Psoas muscle (tissue), 8 donors: ENCODE data around the gene HABP4. TPM values are rescaled to one million over a fixed set of nuclear protein-coding genes. Genes with fewer than 3 reads are reported as not detected.

Experiments used
- ATAC-seq, 4 donors: fragments of 200-7000 bp; cut with Tn5 transposase; one replicate each; pipeline ENCODE4 v1.9.1; 2020; ENCODE audit warnings: moderate library complexity in 3 of 4, mild to moderate bottlenecking in 2 of 4
- DNase-seq, 2 donors: peaks; one replicate each; pipeline ENCODE4 v3.0.0-alpha.2; 2020
- H3K27ac ChIP-seq: fragments of 200-600 bp; one replicate; pipeline ENCODE4 v1.8.0; 2022
- H3K27me3 ChIP-seq, 3 donors: fragments of 200-600 bp in 1 of 3; one replicate each; pipeline versions ENCODE4 v1.6.1 to v1.8.0; 2013 to 2022; ENCODE audit warnings: low read length in 2 of 3, mild to moderate bottlenecking in 2 of 3, moderate library complexity in 1 of 3; ENCODE audit not compliant: insufficient read depth in 3 of 3
- H3K36me3 ChIP-seq, 2 donors: fragments of 200-600 bp in 1 of 2; one replicate each; pipeline versions ENCODE4 v1.6.1 to v1.8.0; 2013 to 2022; ENCODE audit warnings: low read depth in 1 of 2, mild to moderate bottlenecking in 1 of 2, moderate library complexity in 1 of 2; ENCODE audit not compliant: insufficient read depth in 1 of 2
- H3K4me1 ChIP-seq: fragments of 200-600 bp; one replicate; pipeline ENCODE4 v1.8.0; 2022
- H3K4me3 ChIP-seq: fragments of 200-600 bp; one replicate; pipeline ENCODE4 v1.8.0; 2022; ENCODE audit warnings: mild to moderate bottlenecking
- H3K9me3 ChIP-seq: fragments of 200-600 bp; one replicate; pipeline ENCODE4 v1.8.0; 2022
- WGBS, 3 donors: extraction: QIAGEN DNeasy Blood & Tissue Kit; methylation state at CpG; one replicate each; pipeline versions ENCODE4 v1.1.6 to v1.1.7; 2013; 5-methylcytosine and 5-hydroxymethylcytosine counted together
- intact Hi-C, 2 donors: fragments of 100-400 bp; cut with DNase I; formaldehyde crosslinking; loops; one replicate each; pipeline versions ENCODE4 v1.11.0 to v1.14.2; 2022
- polyA plus RNA-seq, 3 donors: library from polyadenylated mRNA; stranded (reverse); fragments of 200-250 nt; gene quantifications; one replicate each; pipeline ENCODE4 v1.2.3, GENCODE V29; 2013
- total RNA-seq, 4 donors: library from RNA; stranded (reverse); fragmentation: NEBNext Ultra II Directional in 2 of 4; extraction: Animal tissue kit (Norgen Biotek cat#: 25700) in 2 of 4; gene quantifications; one replicate each; pipeline versions ENCODE4 v1.2.1 to v1.2.4, GENCODE V29; 2021 to 2023
- TF ChIP-seq, protein P1 (sequence below): fragments of 200-600 bp; IDR thresholded peaks from one replicate; pipeline ENCODE4 v1.8.0; 2022; ENCODE audit warnings: antibody characterized with exemption
- donor health status: healthy with polysubstance abuse.
- donor health status: DM: no; HTN: no; CAD: no; lungs with moderate emphysema.
- donor health status: Bipolar disorder and iron deficiency.
- donor health status: healthy.
- donor health status: DM: yes; HTN: yes; CAD: no.
- donor health status: DM: no; HTN: no; CAD: no.
- donor health status: DM: no; HTN: no; CAD: no.
- donor health status: DM: yes; HTN: yes; CAD: no.

The HABP4 gene
- total and polyA plus RNA-seq, 7 donors = 6.4 to 14.4 (median 9.3) TPM

GRCh38 chr9:96457266-96457665 lies 7.3 kb downstream of the HABP4 start:
- no peaks in the 10 kb centered on the region for H3K4me1 ChIP-seq
- H3K4me3 ChIP-seq = no peak overlapping the region
- intact Hi-C loops = no loop called here
- DNase-seq (no peak), ATAC-seq (no peak)
- WGBS, 3 donors = 93 to 97% (median 95%) methylated on average over 4 of the region's 4 CpGs
- peaks cover 0 to 20% of the 10 kb centered on the region in 2 donors for H3K36me3 ChIP-seq
- no peaks in the 10 kb centered on the region for H3K27me3 ChIP-seq
- no peaks in the 10 kb centered on the region for H3K9me3 ChIP-seq
- no peak overlapping the region for H3K27ac ChIP-seq
- TF ChIP-seq, protein P1, sequence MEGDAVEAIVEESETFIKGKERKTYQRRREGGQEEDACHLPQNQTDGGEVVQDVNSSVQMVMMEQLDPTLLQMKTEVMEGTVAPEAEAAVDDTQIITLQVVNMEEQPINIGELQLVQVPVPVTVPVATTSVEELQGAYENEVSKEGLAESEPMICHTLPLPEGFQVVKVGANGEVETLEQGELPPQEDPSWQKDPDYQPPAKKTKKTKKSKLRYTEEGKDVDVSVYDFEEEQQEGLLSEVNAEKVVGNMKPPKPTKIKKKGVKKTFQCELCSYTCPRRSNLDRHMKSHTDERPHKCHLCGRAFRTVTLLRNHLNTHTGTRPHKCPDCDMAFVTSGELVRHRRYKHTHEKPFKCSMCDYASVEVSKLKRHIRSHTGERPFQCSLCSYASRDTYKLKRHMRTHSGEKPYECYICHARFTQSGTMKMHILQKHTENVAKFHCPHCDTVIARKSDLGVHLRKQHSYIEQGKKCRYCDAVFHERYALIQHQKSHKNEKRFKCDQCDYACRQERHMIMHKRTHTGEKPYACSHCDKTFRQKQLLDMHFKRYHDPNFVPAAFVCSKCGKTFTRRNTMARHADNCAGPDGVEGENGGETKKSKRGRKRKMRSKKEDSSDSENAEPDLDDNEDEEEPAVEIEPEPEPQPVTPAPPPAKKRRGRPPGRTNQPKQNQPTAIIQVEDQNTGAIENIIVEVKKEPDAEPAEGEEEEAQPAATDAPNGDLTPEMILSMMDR = no peak

- TF ChIP-seq, protein P1 = no peak
- 91 to 92% (median 92%) methylated on average over 8 of the region's 8 CpGs for whole genome bisulfite sequencing, 3 donors
- Histone ChIP-seq H3K36me3 (peaks cover 0 to 20% of the 10 kb centered on the region in 2 donors), H3K9me3 (no peaks in the 10 kb centered on the region), H3K4me3 (no peak overlapping the region), H3K27me3 (no peaks in the 10 kb centered on the region), H3K27ac (no peak overlapping the region), H3K4me1 (no peaks in the 10 kb centered on the region)
- no peak for DNase-seq
- intact Hi-C loops = loop anchor here in 1 of 2 donors (2.0 kb wide), 1 partner anchor 57 kb away; no protein-coding TSS in a partner anchor
- no peak for ATAC-seq
Observed at GRCh38 chr9:96458226-96458625, 8.3 kb downstream of the HABP4 start.

GRCh38 chr9:96459268-96460007 lies 9.5 kb downstream of the HABP4 start:
- WGBS, 3 donors = 96 to 100% (median 98%) methylated on average over 7 of the region's 7 CpGs
- ATAC-seq = no peak

GRCh38 chr9:96460470-96460869 lies 10.5 kb downstream of the HABP4 start:
- ATAC-seq (no peak), DNase-seq (no peak)
- H3K27me3 ChIP-seq = no peaks in the 10 kb centered on the region
- H3K4me3 ChIP-seq = no peak overlapping the region
- 80 to 88% (median 85%) methylated on average over 5 of the region's 5 CpGs for WGBS, 3 donors
- H3K4me1 ChIP-seq = peaks cover 8% of the 10 kb centered on the region
- H3K27ac ChIP-seq = no peak overlapping the region
- H3K9me3 ChIP-seq = no peaks in the 10 kb centered on the region
- TF ChIP-seq, protein P1 = no peak
- H3K36me3 ChIP-seq = peaks cover 0 to 23% of the 10 kb centered on the region in 2 donors
- intact Hi-C loops = no loop called here

More at GRCh38 chr9:96459268-96460007, 9.5 kb downstream of the HABP4 start:
- intact Hi-C loops = loop anchor here in 1 of 2 donors (2.0 kb wide), 1 partner anchor 55 kb away; no protein-coding TSS in a partner anchor
- TF ChIP-seq, protein P1 = no peak
- Histone ChIP-seq H3K27me3 (no peaks in the 10 kb centered on the region), H3K4me3 (no peak overlapping the region), H3K27ac (no peak overlapping the region), H3K4me1 (peaks cover 6% of the 10 kb centered on the region), H3K9me3 (no peaks in the 10 kb centered on the region), H3K36me3 (peaks cover 0 to 20% of the 10 kb centered on the region in 2 donors)
- DNase-seq = no peak
